MM.1S (cell line): ENCODE data around the gene SUN5.
A peak's percentile ranks its signal among the peaks of the same experiment; 100 is the strongest.

Source experiments
- DNase-seq: peaks from one replicate; pipeline ENCODE4 v3.0.0-alpha.2; 2015
- H2AFZ ChIP-seq: fragments of 300-600 bp; sonication (generic); 2 replicates; pipeline ENCODE4 v1.6.0; 2016; ENCODE audit warnings: antibody characterized with exemption, low read length
- H3F3A ChIP-seq: fragments of 300-600 bp; sonication (generic); 2 replicates; pipeline ENCODE4 v1.6.1; 2016; ENCODE audit warnings: mild to moderate bottlenecking, antibody characterized with exemption, low read length, moderate library complexity, mixed read lengths; ENCODE audit not compliant: insufficient read depth
- H3K27ac ChIP-seq: fragments of 300-600 bp; sonication (generic); 2 replicates; pipeline ENCODE4 v1.5.1; 2016; ENCODE audit warnings: mild to moderate bottlenecking, low read length
- H3K27me3 ChIP-seq: fragments of 300-600 bp; sonication (generic); replicated peaks from 2 replicates; pipeline ENCODE4 v1.6.0; 2016; ENCODE audit warnings: low read length; ENCODE audit not compliant: insufficient read depth
- H3K36me3 ChIP-seq: fragments of 300-600 bp; sonication (generic); replicated peaks from 2 replicates; pipeline ENCODE4 v1.6.1; 2016; ENCODE audit warnings: mild to moderate bottlenecking, low read length, mixed read lengths; ENCODE audit not compliant: insufficient read depth
- H3K4me1 ChIP-seq: fragments of 300-600 bp; sonication (generic); 2 replicates; pipeline ENCODE4 v1.6.1; 2016; ENCODE audit warnings: low read length, mixed read lengths
- H3K4me2 ChIP-seq: fragments of 300-600 bp; sonication (generic); 2 replicates; pipeline ENCODE4 v1.6.0; 2016; ENCODE audit warnings: low read depth, low read length
- H3K4me3 ChIP-seq: fragments of 300-600 bp; sonication (generic); 2 replicates; pipeline ENCODE4 v1.5.1; 2016; ENCODE audit warnings: low read length, mixed read lengths
- H3K79me2 ChIP-seq: fragments of 300-600 bp; sonication (generic); 2 replicates; pipeline ENCODE4 v1.6.1; 2016; ENCODE audit warnings: mixed run types, low read length, mixed read lengths
- H3K9ac ChIP-seq: fragments of 300-600 bp; sonication (generic); 2 replicates; pipeline ENCODE4 v1.6.1; 2016; ENCODE audit warnings: low read length, mixed read lengths
- H3K9me2 ChIP-seq: fragments of 300-600 bp; sonication (generic); replicated peaks from 2 replicates; pipeline ENCODE4 v1.6.1; 2016; ENCODE audit warnings: mild to moderate bottlenecking, low read length, mixed read lengths; ENCODE audit not compliant: insufficient read depth
- H3K9me3 ChIP-seq: fragments of 300-600 bp; sonication (generic); replicated peaks from 2 replicates; pipeline ENCODE4 v1.6.1; 2016; ENCODE audit warnings: mild to moderate bottlenecking, low read length, mixed read lengths; ENCODE audit not compliant: insufficient read depth
- H4K20me1 ChIP-seq: fragments of 300-600 bp; sonication (generic); 2 replicates; pipeline ENCODE4 v1.6.1; 2016; ENCODE audit warnings: mild to moderate bottlenecking, low read length, moderate library complexity, mixed read lengths; ENCODE audit not compliant: insufficient read depth
- CTCF ChIP-seq: fragments of 300-600 bp; sonication (generic); IDR thresholded peaks from 2 replicates; pipeline ENCODE4 v1.5.1; 2016; ENCODE audit warnings: antibody characterized with exemption, low read length, mixed read lengths
- EZH2 ChIP-seq: fragments of 300-600 bp; sonication (generic); optimal IDR thresholded peaks from 2 replicates; pipeline ENCODE3; 2017; ENCODE audit warnings: low read depth, mild to moderate bottlenecking, antibody characterized with exemption, low read length, mixed read lengths
- EZH2phosphoT487 ChIP-seq: fragments of 300-600 bp; sonication (generic); IDR thresholded peaks from 2 replicates; pipeline ENCODE4 v1.6.1; 2018; ENCODE audit warnings: antibody characterized with exemption, low read length

The SUN5 gene

GRCh38 chr20:33005908-33006775 lies 1.9 kb upstream of the SUN5 start:
- no peak for DNase-seq
- no peaks in the 10 kb centered on the region for H3F3A ChIP-seq
- H3K27me3 ChIP-seq: peaks cover 42% of the 10 kb centered on the region
- H3K36me3 ChIP-seq: no peaks in the 10 kb centered on the region
- no peak overlapping the region for H3K9ac ChIP-seq
- H3K9me2 ChIP-seq: no peaks in the 10 kb centered on the region
- no peaks in the 10 kb centered on the region for H3K9me3 ChIP-seq
- no peak overlapping the region for H3K4me2 ChIP-seq
- no peak overlapping the region for H3K4me3 ChIP-seq
- H3K79me2 ChIP-seq: no peaks in the 10 kb centered on the region
- H4K20me1 ChIP-seq: no peaks in the 10 kb centered on the region
- TF ChIP-seq EZH2phosphoT487 (no peak), EZH2 (no peak), CTCF (no peak)
- H3K4me1 ChIP-seq: no peaks in the 10 kb centered on the region
- no peak overlapping the region for H2AFZ ChIP-seq
- no peak overlapping the region for H3K27ac ChIP-seq

GRCh38 chr20:33005132-33005566 lies 916 bp upstream of the SUN5 start:
- no peak overlapping the region for H3K9ac ChIP-seq
- H3K4me1 ChIP-seq: no peaks in the 10 kb centered on the region
- peaks cover 32% of the 10 kb centered on the region for H3K27me3 ChIP-seq
- no peaks in the 10 kb centered on the region for H3K36me3 ChIP-seq
- DNase-seq: peak; percentile 53
- H3K79me2 ChIP-seq: no peaks in the 10 kb centered on the region
- H3K9me2 ChIP-seq: no peaks in the 10 kb centered on the region
- H3K4me2 ChIP-seq: no peak overlapping the region
- no peak overlapping the region for H3K4me3 ChIP-seq
- H2AFZ ChIP-seq: no peak overlapping the region
- H4K20me1 ChIP-seq: no peaks in the 10 kb centered on the region
- H3F3A ChIP-seq: no peaks in the 10 kb centered on the region
- H3K9me3 ChIP-seq: no peaks in the 10 kb centered on the region
- H3K27ac ChIP-seq: no peak overlapping the region
- no peak for TF ChIP-seq EZH2
- peak; percentile 71 for TF ChIP-seq CTCF
- TF ChIP-seq EZH2phosphoT487: no peak

- Histone ChIP-seq H3K4me2 (no peak overlapping the region), H3K36me3 (no peaks in the 10 kb centered on the region), H3K4me3 (no peak overlapping the region), H3F3A (0 out of 2 replicates have a peak, but pooled peaks cover 2% of the 10 kb centered on the region), H3K27me3 (0 out of 2 replicates have a peak, but pooled peaks cover 5% of the 10 kb centered on the region), H4K20me1 (no peaks in the 10 kb centered on the region), H3K27ac (no peak overlapping the region), H3K9me3 (no peaks in the 10 kb centered on the region), H3K79me2 (no peaks in the 10 kb centered on the region), H3K9ac (no peak overlapping the region), H2AFZ (no peak overlapping the region), H3K4me1 (peaks cover 7% of the 10 kb centered on the region), H3K9me2 (no peaks in the 10 kb centered on the region)
- TF ChIP-seq CTCF (no peak), EZH2 (no peak), EZH2phosphoT487 (no peak)
- no peak for DNase-seq
These were observed 2.0 kb downstream of the SUN5 start for GRCh38 chr20:33002087-33002808.
